K562 (cell line): ENCODE results near the gene NEU3. TPM values are rescaled to one million over a fixed set of nuclear protein-coding genes. Genes with fewer than 3 reads are reported as not detected.

Experiments used
- BRD4 ChIP-seq: fragments of 200-600 bp; sonication (generic); IDR thresholded peaks from 2 replicates; pipeline ENCODE4 v1.6.1; 2017; ENCODE audit warnings: inconsistent platforms
- CREBBP ChIP-seq: IDR thresholded peaks from one replicate; pipeline ENCODE4 v1.6.1; 2012; ENCODE audit warnings: low read depth, mild to moderate bottlenecking, control low read depth, inconsistent platforms, low read length
- HDAC3 ChIP-seq: fragments of 450-650 bp; IDR thresholded peaks from 2 replicates; pipeline ENCODE4 v1.6.1; 2018; ENCODE audit warnings: borderline replicate concordance, mild to moderate bottlenecking, moderate library complexity; ENCODE audit not compliant: partially characterized antibody
- ILK ChIP-seq: fragments of 450-650 bp; IDR thresholded peaks from 2 replicates; pipeline ENCODE4 v1.6.1; 2016; ENCODE audit warnings: missing genetic modification characterization, low read depth, mild to moderate bottlenecking, missing compliant biosample characterization, moderate library complexity, borderline replicate concordance
- KLF13 ChIP-seq: fragments of 450-650 bp; IDR thresholded peaks from 2 replicates; pipeline ENCODE4 v1.6.1; 2016; ENCODE audit warnings: missing genetic modification characterization, low read depth, mild to moderate bottlenecking, missing compliant biosample characterization, moderate library complexity, borderline replicate concordance
- LARP7 ChIP-seq: fragments of 450-650 bp; IDR thresholded peaks from 2 replicates; pipeline ENCODE4 v1.6.1; 2016
- PML ChIP-seq: IDR thresholded peaks from 2 replicates; pipeline ENCODE4 v1.6.1; 2012; ENCODE audit warnings: low read length, inconsistent platforms
- SIN3B ChIP-seq: fragments of 450-650 bp; IDR thresholded peaks from 2 replicates; pipeline ENCODE4 v1.6.1; 2017; ENCODE audit warnings: low read depth, mild to moderate bottlenecking, moderate library complexity
- ZFX ChIP-seq: sonication (generic); formaldehyde crosslinking; IDR thresholded peaks from 2 replicates; pipeline ENCODE4 v1.8.0; 2022; ENCODE audit warnings: mild to moderate bottlenecking, missing genetic modification reagents, moderate library complexity
- ZNF134 ChIP-seq: fragments of 250-450 bp; sonication (Bioruptor Pico); conservative IDR thresholded peaks from 2 replicates; pipeline ENCODE4 v1.4.0; 2020
- ZNF143 ChIP-seq: sonication (generic); formaldehyde crosslinking; IDR thresholded peaks from 2 replicates; pipeline ENCODE4 v1.9.0; 2022; ENCODE audit warnings: mild to moderate bottlenecking, missing genetic modification reagents
- ZZZ3 ChIP-seq: fragments of 450-650 bp; IDR thresholded peaks from 2 replicates; pipeline ENCODE4 v1.6.1; 2016; ENCODE audit warnings: antibody characterized with exemption, mild to moderate bottlenecking, moderate library complexity
- polyA plus RNA-seq, 8 experiments: library from polyadenylated mRNA; depleted of rRNA in 4 of 8; stranded (reverse) in 5 of 8; unstranded in 3 of 8; fragments of >200 nt; fragmentation: Nextera tagmentation in 2 of 8; fragmentation: Illumina TruSeq in 1 of 8; extraction: Ambion mirVana in 2 of 8; extraction: Trizol in 1 of 8; gene quantifications; 2 replicates each; pipeline versions ENCODE4 v1.2.1 to v1.2.3, GENCODE V29; 2011 to 2014; ENCODE audit warnings: inconsistent platforms in 1 of 8, missing spikeins in 1 of 8
- total RNA-seq, 7 experiments: library from RNA; depleted of rRNA in 6 of 7; stranded (reverse); fragments of >200 nt in 6 of 7; fragmentation: Illumina TruSeq in 2 of 7; extraction: Trizol in 2 of 7; gene quantifications; 2 replicates each; pipeline versions ENCODE4 v1.2.1 to v1.2.3, GENCODE V29; 2011 to 2021; ENCODE audit warnings: low replicate concordance in 1 of 7
- TF ChIP-seq, protein P1 (sequence below): fragments of 450-650 bp; IDR thresholded peaks from 2 replicates; pipeline ENCODE4 v1.6.1; 2017; ENCODE audit warnings: antibody characterized with exemption, mild to moderate bottlenecking
- TF ChIP-seq, protein P2 (sequence below), 2 experiments: IDR thresholded peaks in 1 of 2; conservative IDR thresholded peaks in 1 of 2; 2 replicates each; pipeline ENCODE4 v1.6.1; 2016; ENCODE audit warnings: low read depth in 2 of 2, mild to moderate bottlenecking in 1 of 2, missing compliant biosample characterization in 1 of 2, missing genetic modification characterization in 1 of 2, moderate library complexity in 1 of 2
- TF ChIP-seq, protein P3 (sequence below): sonication (generic); formaldehyde crosslinking; IDR thresholded peaks from 2 replicates; pipeline ENCODE4 v1.9.0; 2022; ENCODE audit warnings: mild to moderate bottlenecking, missing genetic modification reagents
- TF ChIP-seq, protein P4 (sequence below): fragments of 450-650 bp; IDR thresholded peaks from 2 replicates; pipeline ENCODE4 v1.6.1; 2016

The NEU3 gene
- total and polyA plus RNA-seq, 9 of the 15 experiments (the other 6 are each of a cell fraction or from before 2014, with no cell fraction given), result 6.2 to 41.3 (median 31.1) TPM

DNA sequence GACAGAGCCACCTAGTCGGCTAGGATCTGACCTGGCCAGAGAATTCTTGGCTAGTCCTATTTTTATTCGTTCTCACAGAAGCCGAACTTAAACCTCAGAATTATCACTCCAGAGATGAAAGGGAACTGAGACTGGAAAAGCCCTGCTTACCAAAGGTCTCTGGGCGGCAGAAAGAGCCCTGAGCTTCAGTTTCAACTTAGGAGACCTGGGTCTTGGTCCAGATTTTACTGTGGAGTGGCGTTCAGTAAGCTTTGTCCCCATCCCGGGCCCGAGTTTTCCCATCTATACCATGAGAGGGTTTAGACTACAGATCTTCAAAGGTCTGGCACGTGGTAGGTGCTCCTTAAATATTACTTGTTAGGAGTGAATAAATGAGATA lies 516 bp downstream of the NEU3 start (continued):
- TF ChIP-seq, protein P1, sequence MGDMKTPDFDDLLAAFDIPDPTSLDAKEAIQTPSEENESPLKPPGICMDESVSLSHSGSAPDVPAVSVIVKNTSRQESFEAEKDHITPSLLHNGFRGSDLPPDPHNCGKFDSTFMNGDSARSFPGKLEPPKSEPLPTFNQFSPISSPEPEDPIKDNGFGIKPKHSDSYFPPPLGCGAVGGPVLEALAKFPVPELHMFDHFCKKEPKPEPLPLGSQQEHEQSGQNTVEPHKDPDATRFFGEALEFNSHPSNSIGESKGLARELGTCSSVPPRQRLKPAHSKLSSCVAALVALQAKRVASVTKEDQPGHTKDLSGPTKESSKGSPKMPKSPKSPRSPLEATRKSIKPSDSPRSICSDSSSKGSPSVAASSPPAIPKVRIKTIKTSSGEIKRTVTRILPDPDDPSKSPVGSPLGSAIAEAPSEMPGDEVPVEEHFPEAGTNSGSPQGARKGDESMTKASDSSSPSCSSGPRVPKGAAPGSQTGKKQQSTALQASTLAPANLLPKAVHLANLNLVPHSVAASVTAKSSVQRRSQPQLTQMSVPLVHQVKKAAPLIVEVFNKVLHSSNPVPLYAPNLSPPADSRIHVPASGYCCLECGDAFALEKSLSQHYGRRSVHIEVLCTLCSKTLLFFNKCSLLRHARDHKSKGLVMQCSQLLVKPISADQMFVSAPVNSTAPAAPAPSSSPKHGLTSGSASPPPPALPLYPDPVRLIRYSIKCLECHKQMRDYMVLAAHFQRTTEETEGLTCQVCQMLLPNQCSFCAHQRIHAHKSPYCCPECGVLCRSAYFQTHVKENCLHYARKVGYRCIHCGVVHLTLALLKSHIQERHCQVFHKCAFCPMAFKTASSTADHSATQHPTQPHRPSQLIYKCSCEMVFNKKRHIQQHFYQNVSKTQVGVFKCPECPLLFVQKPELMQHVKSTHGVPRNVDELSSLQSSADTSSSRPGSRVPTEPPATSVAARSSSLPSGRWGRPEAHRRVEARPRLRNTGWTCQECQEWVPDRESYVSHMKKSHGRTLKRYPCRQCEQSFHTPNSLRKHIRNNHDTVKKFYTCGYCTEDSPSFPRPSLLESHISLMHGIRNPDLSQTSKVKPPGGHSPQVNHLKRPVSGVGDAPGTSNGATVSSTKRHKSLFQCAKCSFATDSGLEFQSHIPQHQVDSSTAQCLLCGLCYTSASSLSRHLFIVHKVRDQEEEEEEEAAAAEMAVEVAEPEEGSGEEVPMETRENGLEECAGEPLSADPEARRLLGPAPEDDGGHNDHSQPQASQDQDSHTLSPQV, result 0 out of 2 replicates have a peak, but pooled peaks have one; percentile 17
- no peak for TF ChIP-seq ZNF134
- no peak for TF ChIP-seq LARP7
- TF ChIP-seq KLF13, result no peak
- no peak for TF ChIP-seq BRD4
- peak; percentile 42; the same call in 1 of the 2 replicates for TF ChIP-seq ZFX (CRISPR knock-in tag)
- 0 out of 2 replicates have a peak, but pooled peaks have one; percentile 4 for TF ChIP-seq ZNF143 (CRISPR knock-in tag)
- TF ChIP-seq ZZZ3, result no peak
- TF ChIP-seq CREBBP, result no peak
- no peak for TF ChIP-seq HDAC3
- TF ChIP-seq ILK (tag), result no peak
- TF ChIP-seq, protein P2, sequence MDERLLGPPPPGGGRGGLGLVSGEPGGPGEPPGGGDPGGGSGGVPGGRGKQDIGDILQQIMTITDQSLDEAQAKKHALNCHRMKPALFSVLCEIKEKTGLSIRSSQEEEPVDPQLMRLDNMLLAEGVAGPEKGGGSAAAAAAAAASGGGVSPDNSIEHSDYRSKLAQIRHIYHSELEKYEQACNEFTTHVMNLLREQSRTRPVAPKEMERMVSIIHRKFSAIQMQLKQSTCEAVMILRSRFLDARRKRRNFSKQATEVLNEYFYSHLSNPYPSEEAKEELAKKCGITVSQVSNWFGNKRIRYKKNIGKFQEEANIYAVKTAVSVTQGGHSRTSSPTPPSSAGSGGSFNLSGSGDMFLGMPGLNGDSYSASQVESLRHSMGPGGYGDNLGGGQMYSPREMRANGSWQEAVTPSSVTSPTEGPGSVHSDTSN (CRISPR knock-in tag; IDR thresholded peaks at IDR 0.05; ENCODE audit: low read depth), result no peak
- TF ChIP-seq, protein P2 (tag; conservative IDR thresholded peaks at IDR 0.05; ENCODE audit: low read depth), result no peak
- TF ChIP-seq PML, result 0 out of 2 replicates have a peak, but pooled peaks have one; percentile 13
- TF ChIP-seq, protein P3, sequence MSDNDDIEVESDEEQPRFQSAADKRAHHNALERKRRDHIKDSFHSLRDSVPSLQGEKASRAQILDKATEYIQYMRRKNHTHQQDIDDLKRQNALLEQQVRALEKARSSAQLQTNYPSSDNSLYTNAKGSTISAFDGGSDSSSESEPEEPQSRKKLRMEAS (CRISPR knock-in tag), result no peak; the same call in 1 of the 2 replicates
- no peak for TF ChIP-seq SIN3B
- TF ChIP-seq, protein P4, sequence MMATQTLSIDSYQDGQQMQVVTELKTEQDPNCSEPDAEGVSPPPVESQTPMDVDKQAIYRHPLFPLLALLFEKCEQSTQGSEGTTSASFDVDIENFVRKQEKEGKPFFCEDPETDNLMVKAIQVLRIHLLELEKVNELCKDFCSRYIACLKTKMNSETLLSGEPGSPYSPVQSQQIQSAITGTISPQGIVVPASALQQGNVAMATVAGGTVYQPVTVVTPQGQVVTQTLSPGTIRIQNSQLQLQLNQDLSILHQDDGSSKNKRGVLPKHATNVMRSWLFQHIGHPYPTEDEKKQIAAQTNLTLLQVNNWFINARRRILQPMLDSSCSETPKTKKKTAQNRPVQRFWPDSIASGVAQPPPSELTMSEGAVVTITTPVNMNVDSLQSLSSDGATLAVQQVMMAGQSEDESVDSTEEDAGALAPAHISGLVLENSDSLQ, result no peak
